ENCODE measurements around the gene LPP. TPM values are rescaled to one million over a fixed set of nuclear protein-coding genes. Genes with fewer than 3 reads are reported as not detected.
A peak's percentile ranks its signal among the peaks of the same experiment; 100 is the strongest.

The LPP gene
- polyA plus RNA-seq, 2 of the 4 experiments (the other 2 are of a cell fraction), result 11.0 to 30.8 TPM

- POLR2A ChIA-PET, result no interaction called here
- TF ChIP-seq BCL3 (IDR thresholded peaks at IDR 0.05) (no peak), EP300 (IDR thresholded peaks at IDR 0.05) (peak; percentile 20 to 39; a peak in 1 of 5 replicates), RAD21 (conservative IDR thresholded peaks at IDR 0.05 in 1 of 2, IDR thresholded peaks at IDR 0.05 in 1 of 2) (peak in 1 of 2 experiments; percentile 14; a peak in 1 of 5 replicates), FOSL2 (IDR thresholded peaks at IDR 0.05) (no peak), FOSL2 (CRISPR knock-in tag; IDR thresholded peaks at IDR 0.05) (0 out of 2 replicates have a peak, but pooled peaks have one; percentile 3), JUN (IDR thresholded peaks at IDR 0.05) (0 out of 5 replicates have a peak, but pooled peaks of 1 of the 2 experiments have one; percentile 29), NFE2L2 (conservative IDR thresholded peaks at IDR 0.05; ENCODE audit: low read length) (no peak), CEBPB (IDR thresholded peaks at IDR 0.05) (peak in 1 of 2 experiments; percentile 59; a peak in 2 of 4 replicates), MAX (IDR thresholded peaks at IDR 0.05) (peak; percentile 37; the same call in 1 of the 2 replicates), GATA3 (IDR thresholded peaks at IDR 0.05; ENCODE audit: borderline replicate concordance) (peak; percentile 72; the same call in 1 of the 2 replicates), JUNB (IDR thresholded peaks at IDR 0.05) (peak; percentile 49; the same call in 1 of the 2 replicates)
- CTCF ChIA-PET, result no interaction called here
- ATAC-seq (peak; percentile 81 to 96), FAIRE-seq (no peak), DNase-seq (ENCODE audit: low read depth in 1 of 2, low spot score in 1 of 2) (peak; percentile 6 to 75)
- peak overlapping the region; percentile 59 to 76 for H3K27ac ChIP-seq
- H3K4me1 ChIP-seq, result peaks cover 36% of the 10 kb centered on the region
- no peak overlapping the region for H3K4me3 ChIP-seq
- H3K4me2 ChIP-seq, result peak overlapping the region; percentile 59
- H3K9me3 ChIP-seq, result no peaks in the 10 kb centered on the region
These were observed 566.7 kb downstream of the LPP start for GRCh38 chr3:188720636-188721035.

GRCh38 chr3:188721312-188721711 lies 567.4 kb downstream of the LPP start:
- ChIA-PET CTCF (no interaction called here), POLR2A (no interaction called here)
- 70% methylated on average over 4 of the region's 4 CpGs for WGBS (ENCODE audit: missing lambda C conversion rate)
- no peak for DNase-seq (ENCODE audit: low read depth in 1 of 2, low spot score in 1 of 2)
- TF ChIP-seq HDAC2 (IDR thresholded peaks at IDR 0.05) (no peak), SREBF2 (IDR thresholded peaks at IDR 0.05) (no peak), PHF8 (IDR thresholded peaks at IDR 0.05; ENCODE audit: borderline replicate concordance, low read depth) (no peak), ELK1 (IDR thresholded peaks at IDR 0.05; ENCODE audit: low read depth, low read length) (no peak), TFCP2L1 (CRISPR knock-in tag; IDR thresholded peaks at IDR 0.05) (no peak), KDM1A (IDR thresholded peaks at IDR 0.05; ENCODE audit: low read depth) (no peak), RNF2 (IDR thresholded peaks at IDR 0.05; ENCODE audit: borderline replicate concordance, low read depth) (no peak)
- Histone ChIP-seq H3K4me2 (peak overlapping the region; percentile 59), H3K4me1 (peaks cover 36% of the 10 kb centered on the region), H3K27ac (peak overlapping the region; percentile 47 to 69; a peak in 5 of 6 replicates), H3K4me3 (no peak overlapping the region), H3K9me3 (no peaks in the 10 kb centered on the region)
- ATAC-seq, result 0 out of 6 replicates have a peak, but pooled peaks of 1 of the 2 experiments have one; percentile 31
- FAIRE-seq, result no peak

GRCh38 chr3:188721990-188722389 lies 568.0 kb downstream of the LPP start:
- WGBS (ENCODE audit: missing lambda C conversion rate), result 88% methylated on average over 3 of the region's 3 CpGs
- ATAC-seq (no peak), DNase-seq (ENCODE audit: low read depth in 1 of 2, low spot score in 1 of 2) (no peak), FAIRE-seq (no peak)
- Histone ChIP-seq H3K27ac (peak overlapping the region in 1 of 2 experiments; percentile 69; a peak in 4 of 6 replicates), H3K4me3 (no peak overlapping the region), H3K4me2 (0 out of 3 replicates have a peak overlapping the region, but pooled peaks have one; percentile 59), H3K9me3 (no peaks in the 10 kb centered on the region), H3K4me1 (peaks cover 36% of the 10 kb centered on the region)
- POLR2A ChIA-PET, result no interaction called here
- no peak for TF ChIP-seq NR3C1 (IDR thresholded peaks at IDR 0.05)
- no peak for TF ChIP-seq CHD2 (IDR thresholded peaks at IDR 0.05; ENCODE audit: low read length, partially characterized antibody)
- TF ChIP-seq HES2 (IDR thresholded peaks at IDR 0.05), result no peak
- TF ChIP-seq, protein P1, sequence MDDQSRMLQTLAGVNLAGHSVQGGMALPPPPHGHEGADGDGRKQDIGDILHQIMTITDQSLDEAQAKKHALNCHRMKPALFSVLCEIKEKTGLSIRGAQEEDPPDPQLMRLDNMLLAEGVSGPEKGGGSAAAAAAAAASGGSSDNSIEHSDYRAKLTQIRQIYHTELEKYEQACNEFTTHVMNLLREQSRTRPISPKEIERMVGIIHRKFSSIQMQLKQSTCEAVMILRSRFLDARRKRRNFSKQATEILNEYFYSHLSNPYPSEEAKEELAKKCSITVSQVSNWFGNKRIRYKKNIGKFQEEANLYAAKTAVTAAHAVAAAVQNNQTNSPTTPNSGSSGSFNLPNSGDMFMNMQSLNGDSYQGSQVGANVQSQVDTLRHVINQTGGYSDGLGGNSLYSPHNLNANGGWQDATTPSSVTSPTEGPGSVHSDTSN (IDR thresholded peaks at IDR 0.05), result no peak
- TF ChIP-seq FOXS1 (CRISPR knock-in tag; IDR thresholded peaks at IDR 0.05), result no peak
- TF ChIP-seq TP53 (CRISPR knock-in tag; IDR thresholded peaks at IDR 0.05), result no peak
- TF ChIP-seq MAX (IDR thresholded peaks at IDR 0.05), result no peak
- no peak for TF ChIP-seq RCOR1 (IDR thresholded peaks at IDR 0.05; ENCODE audit: low read depth, low read length)
- TF ChIP-seq RAD21 (conservative IDR thresholded peaks at IDR 0.05 in 1 of 2, IDR thresholded peaks at IDR 0.05 in 1 of 2), result no peak
- TF ChIP-seq NPAS2 (CRISPR knock-in tag; IDR thresholded peaks at IDR 0.05; ENCODE audit: borderline replicate concordance), result no peak
- no peak for TF ChIP-seq ELK1 (IDR thresholded peaks at IDR 0.05; ENCODE audit: low read depth, low read length)
- TF ChIP-seq SMC3 (IDR thresholded peaks at IDR 0.05), result no peak
- TF ChIP-seq ESRRA (IDR thresholded peaks at IDR 0.05; ENCODE audit: borderline replicate concordance, low read length), result no peak
- no peak for TF ChIP-seq ZSCAN20 (CRISPR knock-in tag; IDR thresholded peaks at IDR 0.05)
- no peak for TF ChIP-seq FOSB (CRISPR knock-in tag; IDR thresholded peaks at IDR 0.05)
- no peak for TF ChIP-seq RNF2 (IDR thresholded peaks at IDR 0.05; ENCODE audit: borderline replicate concordance, low read depth)
- CTCF ChIA-PET, result no interaction called here
